B cell (primary cell): ENCODE data around the gene CNTN4.

Experiments
- CTCF ChIP-seq: fragments of 200-600 bp; IDR thresholded peaks from one replicate; pipeline ENCODE4 v1.8.0; 2022; ENCODE audit warnings: antibody characterized with exemption, mild to moderate bottlenecking
- EZH2 ChIP-seq: IDR thresholded peaks from 2 replicates; pipeline ENCODE4 v1.6.1; 2012; ENCODE audit warnings: borderline replicate concordance, low read depth, mild to moderate bottlenecking, moderate library complexity, low read length; ENCODE audit not compliant: insufficient read depth, poor library complexity, severe bottlenecking

- TF ChIP-seq CTCF (no peak), EZH2 (no peak)
These were observed 968.2 kb downstream of the CNTN4 start for GRCh38 chr3:3066910-3067309.
